OCI-M2 (cell line): ENCODE results near the gene OSBP.
"Not testable (repeated sequence)": the region's sequence is repeated elsewhere in the genome, so short reads cannot be mapped to it uniquely, and the experiment has no call there.

ENCODE experiments used
- DNase-seq: peaks from one replicate; lab custom pipeline; 2025; ENCODE audit not compliant: unreplicated experiment; lab: John Stamatoyannopoulos, UW

Gene OSBP

GRCh38 chr11:59615637-59616395 is at the start of gene OSBP:
Gene OSBP (minus strand): TSS chr11:59615774. CDS start chr11:59615664, 110 bp downstream.
- DNase-seq = peak; percentile 96

GRCh38 chr11:59660621-59661020 is 45.0 kb upstream of the OSBP start:
- DNase-seq = no peak

- DNase-seq = no peak
Measured at GRCh38 chr11:59659981-59660380, 44.4 kb upstream of the OSBP start.

GRCh38 chr11:59658036-59658435 is 42.5 kb upstream of the OSBP start:
- DNase-seq = no peak

GRCh38 chr11:59654893-59655292 is 39.3 kb upstream of the OSBP start:
- no peak for DNase-seq

GRCh38 chr11:59647245-59647980 is 31.8 kb upstream of the OSBP start:
- no peak for DNase-seq

GRCh38 chr11:59644528-59644927 is 29.0 kb upstream of the OSBP start:
- DNase-seq = no peak

- DNase-seq = no peak
Measured at GRCh38 chr11:59643390-59643789, 27.8 kb upstream of the OSBP start.

- no peak for DNase-seq
Measured at GRCh38 chr11:59641156-59641555, 25.6 kb upstream of the OSBP start.

GRCh38 chr11:59630493-59630892 is 14.9 kb upstream of the OSBP start:
- DNase-seq = no peak

GRCh38 chr11:59629996-59630395 is 14.4 kb upstream of the OSBP start:
- no peak for DNase-seq

- not testable (repeated sequence) for DNase-seq
Measured at GRCh38 chr11:59626969-59627368, 11.4 kb upstream of the OSBP start.

- DNase-seq = no peak
Measured at GRCh38 chr11:59625703-59626102, 10.1 kb upstream of the OSBP start.

- DNase-seq = no peak
Measured at GRCh38 chr11:59617876-59618275, 2.3 kb upstream of the OSBP start.

- DNase-seq = peak; percentile 95
Measured at GRCh38 chr11:59616396-59616982, 915 bp upstream of the OSBP start.

GRCh38 chr11:59615120-59615636 is 396 bp downstream of the OSBP start:
- no peak for DNase-seq

- DNase-seq = no peak
Measured at GRCh38 chr11:59614277-59615119, 1.1 kb downstream of the OSBP start.

GRCh38 chr11:59611570-59612565 is 3.7 kb downstream of the OSBP start:
- DNase-seq = no peak

- DNase-seq = no peak
Measured at GRCh38 chr11:59610289-59610688, 5.3 kb downstream of the OSBP start.
